ENCODE data around the gene ZNF575.

- TF ChIP-seq ZNF660 (tag by site-specific recombination; IDR thresholded peaks at IDR 0.05) (no peak), ZNF121 (tag by site-specific recombination; IDR thresholded peaks at IDR 0.05) (no peak), ZNF510 (tag by site-specific recombination; IDR thresholded peaks at IDR 0.05; ENCODE audit: insufficient replicate concordance) (no peak)
- TF ChIP-seq, protein P1, sequence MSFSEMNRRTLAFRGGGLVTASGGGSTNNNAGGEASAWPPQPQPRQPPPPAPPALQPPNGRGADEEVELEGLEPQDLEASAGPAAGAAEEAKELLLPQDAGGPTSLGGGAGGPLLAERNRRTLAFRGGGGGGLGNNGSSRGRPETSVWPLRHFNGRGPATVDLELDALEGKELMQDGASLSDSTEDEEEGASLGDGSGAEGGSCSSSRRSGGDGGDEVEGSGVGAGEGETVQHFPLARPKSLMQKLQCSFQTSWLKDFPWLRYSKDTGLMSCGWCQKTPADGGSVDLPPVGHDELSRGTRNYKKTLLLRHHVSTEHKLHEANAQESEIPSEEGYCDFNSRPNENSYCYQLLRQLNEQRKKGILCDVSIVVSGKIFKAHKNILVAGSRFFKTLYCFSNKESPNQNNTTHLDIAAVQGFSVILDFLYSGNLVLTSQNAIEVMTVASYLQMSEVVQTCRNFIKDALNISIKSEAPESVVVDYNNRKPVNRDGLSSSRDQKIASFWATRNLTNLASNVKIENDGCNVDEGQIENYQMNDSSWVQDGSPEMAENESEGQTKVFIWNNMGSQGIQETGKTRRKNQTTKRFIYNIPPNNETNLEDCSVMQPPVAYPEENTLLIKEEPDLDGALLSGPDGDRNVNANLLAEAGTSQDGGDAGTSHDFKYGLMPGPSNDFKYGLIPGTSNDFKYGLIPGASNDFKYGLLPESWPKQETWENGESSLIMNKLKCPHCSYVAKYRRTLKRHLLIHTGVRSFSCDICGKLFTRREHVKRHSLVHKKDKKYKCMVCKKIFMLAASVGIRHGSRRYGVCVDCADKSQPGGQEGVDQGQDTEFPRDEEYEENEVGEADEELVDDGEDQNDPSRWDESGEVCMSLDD (tag by site-specific recombination; IDR thresholded peaks at IDR 0.05), result no peak
- TF ChIP-seq, protein P2, sequence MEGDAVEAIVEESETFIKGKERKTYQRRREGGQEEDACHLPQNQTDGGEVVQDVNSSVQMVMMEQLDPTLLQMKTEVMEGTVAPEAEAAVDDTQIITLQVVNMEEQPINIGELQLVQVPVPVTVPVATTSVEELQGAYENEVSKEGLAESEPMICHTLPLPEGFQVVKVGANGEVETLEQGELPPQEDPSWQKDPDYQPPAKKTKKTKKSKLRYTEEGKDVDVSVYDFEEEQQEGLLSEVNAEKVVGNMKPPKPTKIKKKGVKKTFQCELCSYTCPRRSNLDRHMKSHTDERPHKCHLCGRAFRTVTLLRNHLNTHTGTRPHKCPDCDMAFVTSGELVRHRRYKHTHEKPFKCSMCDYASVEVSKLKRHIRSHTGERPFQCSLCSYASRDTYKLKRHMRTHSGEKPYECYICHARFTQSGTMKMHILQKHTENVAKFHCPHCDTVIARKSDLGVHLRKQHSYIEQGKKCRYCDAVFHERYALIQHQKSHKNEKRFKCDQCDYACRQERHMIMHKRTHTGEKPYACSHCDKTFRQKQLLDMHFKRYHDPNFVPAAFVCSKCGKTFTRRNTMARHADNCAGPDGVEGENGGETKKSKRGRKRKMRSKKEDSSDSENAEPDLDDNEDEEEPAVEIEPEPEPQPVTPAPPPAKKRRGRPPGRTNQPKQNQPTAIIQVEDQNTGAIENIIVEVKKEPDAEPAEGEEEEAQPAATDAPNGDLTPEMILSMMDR (tag by site-specific recombination; IDR thresholded peaks at IDR 0.05), result no peak
Observed at GRCh38 chr19:43510713-43511112, 22.3 kb upstream of the ZNF575 start.

Measured in HEK293 (cell line).